ENCODE results near the gene RAB4A. TPM values are rescaled to one million over a fixed set of nuclear protein-coding genes. Genes with fewer than 3 reads are reported as not detected.
A peak's percentile ranks its signal among the peaks of the same experiment; 100 is the strongest.

The RAB4A gene
- total and polyA plus RNA-seq, 9 of the 15 experiments (the other 6 are each of a cell fraction or from before 2014, with no cell fraction given), result 8.3 to 61.0 (median 26.7) TPM

GRCh38 chr1:229280037-229280828 lies 9.3 kb downstream of the RAB4A start (continued):
- TF ChIP-seq, protein P1, sequence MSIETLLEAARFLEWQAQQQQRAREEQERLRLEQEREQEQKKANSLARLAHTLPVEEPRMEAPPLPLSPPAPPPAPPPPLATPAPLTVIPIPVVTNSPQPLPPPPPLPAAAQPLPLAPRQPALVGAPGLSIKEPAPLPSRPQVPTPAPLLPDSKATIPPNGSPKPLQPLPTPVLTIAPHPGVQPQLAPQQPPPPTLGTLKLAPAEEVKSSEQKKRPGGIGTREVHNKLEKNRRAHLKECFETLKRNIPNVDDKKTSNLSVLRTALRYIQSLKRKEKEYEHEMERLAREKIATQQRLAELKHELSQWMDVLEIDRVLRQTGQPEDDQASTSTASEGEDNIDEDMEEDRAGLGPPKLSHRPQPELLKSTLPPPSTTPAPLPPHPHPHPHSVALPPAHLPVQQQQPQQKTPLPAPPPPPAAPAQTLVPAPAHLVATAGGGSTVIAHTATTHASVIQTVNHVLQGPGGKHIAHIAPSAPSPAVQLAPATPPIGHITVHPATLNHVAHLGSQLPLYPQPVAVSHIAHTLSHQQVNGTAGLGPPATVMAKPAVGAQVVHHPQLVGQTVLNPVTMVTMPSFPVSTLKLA (conservative IDR thresholded peaks at IDR 0.05), result peak in 1 of 2 experiments; percentile 31; a peak in 3 of 4 replicates
- TF ChIP-seq, protein P2, sequence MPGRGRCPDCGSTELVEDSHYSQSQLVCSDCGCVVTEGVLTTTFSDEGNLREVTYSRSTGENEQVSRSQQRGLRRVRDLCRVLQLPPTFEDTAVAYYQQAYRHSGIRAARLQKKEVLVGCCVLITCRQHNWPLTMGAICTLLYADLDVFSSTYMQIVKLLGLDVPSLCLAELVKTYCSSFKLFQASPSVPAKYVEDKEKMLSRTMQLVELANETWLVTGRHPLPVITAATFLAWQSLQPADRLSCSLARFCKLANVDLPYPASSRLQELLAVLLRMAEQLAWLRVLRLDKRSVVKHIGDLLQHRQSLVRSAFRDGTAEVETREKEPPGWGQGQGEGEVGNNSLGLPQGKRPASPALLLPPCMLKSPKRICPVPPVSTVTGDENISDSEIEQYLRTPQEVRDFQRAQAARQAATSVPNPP (IDR thresholded peaks at IDR 0.05; ENCODE audit: borderline replicate concordance, insufficient read depth, insufficient read length), result no peak
- TF ChIP-seq, protein P3, sequence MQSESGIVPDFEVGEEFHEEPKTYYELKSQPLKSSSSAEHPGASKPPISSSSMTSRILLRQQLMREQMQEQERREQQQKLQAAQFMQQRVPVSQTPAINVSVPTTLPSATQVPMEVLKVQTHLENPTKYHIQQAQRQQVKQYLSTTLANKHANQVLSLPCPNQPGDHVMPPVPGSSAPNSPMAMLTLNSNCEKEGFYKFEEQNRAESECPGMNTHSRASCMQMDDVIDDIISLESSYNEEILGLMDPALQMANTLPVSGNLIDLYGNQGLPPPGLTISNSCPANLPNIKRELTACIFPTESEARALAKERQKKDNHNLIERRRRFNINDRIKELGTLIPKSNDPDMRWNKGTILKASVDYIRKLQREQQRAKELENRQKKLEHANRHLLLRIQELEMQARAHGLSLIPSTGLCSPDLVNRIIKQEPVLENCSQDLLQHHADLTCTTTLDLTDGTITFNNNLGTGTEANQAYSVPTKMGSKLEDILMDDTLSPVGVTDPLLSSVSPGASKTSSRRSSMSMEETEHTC (IDR thresholded peaks at IDR 0.05), result no peak
- TF ChIP-seq, protein P4, sequence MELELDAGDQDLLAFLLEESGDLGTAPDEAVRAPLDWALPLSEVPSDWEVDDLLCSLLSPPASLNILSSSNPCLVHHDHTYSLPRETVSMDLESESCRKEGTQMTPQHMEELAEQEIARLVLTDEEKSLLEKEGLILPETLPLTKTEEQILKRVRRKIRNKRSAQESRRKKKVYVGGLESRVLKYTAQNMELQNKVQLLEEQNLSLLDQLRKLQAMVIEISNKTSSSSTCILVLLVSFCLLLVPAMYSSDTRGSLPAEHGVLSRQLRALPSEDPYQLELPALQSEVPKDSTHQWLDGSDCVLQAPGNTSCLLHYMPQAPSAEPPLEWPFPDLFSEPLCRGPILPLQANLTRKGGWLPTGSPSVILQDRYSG (tag; conservative IDR thresholded peaks at IDR 0.05; ENCODE audit: low read depth), result no peak
- TF ChIP-seq PPARD (CRISPR knock-in tag; IDR thresholded peaks at IDR 0.05), result no peak
- no peak for TF ChIP-seq SMAD1 (IDR thresholded peaks at IDR 0.05; ENCODE audit: low read depth, low read length, partially characterized antibody)
- no peak for TF ChIP-seq ZSCAN32 (CRISPR knock-in tag; IDR thresholded peaks at IDR 0.05)
- no peak for TF ChIP-seq FIP1L1 (IDR thresholded peaks at IDR 0.05; ENCODE audit: low read depth, low read length, poor library complexity, severe bottlenecking)
- no peak for TF ChIP-seq KAT7 (CRISPR knock-in tag; IDR thresholded peaks at IDR 0.05; ENCODE audit: borderline replicate concordance)
- TF ChIP-seq, protein P5, sequence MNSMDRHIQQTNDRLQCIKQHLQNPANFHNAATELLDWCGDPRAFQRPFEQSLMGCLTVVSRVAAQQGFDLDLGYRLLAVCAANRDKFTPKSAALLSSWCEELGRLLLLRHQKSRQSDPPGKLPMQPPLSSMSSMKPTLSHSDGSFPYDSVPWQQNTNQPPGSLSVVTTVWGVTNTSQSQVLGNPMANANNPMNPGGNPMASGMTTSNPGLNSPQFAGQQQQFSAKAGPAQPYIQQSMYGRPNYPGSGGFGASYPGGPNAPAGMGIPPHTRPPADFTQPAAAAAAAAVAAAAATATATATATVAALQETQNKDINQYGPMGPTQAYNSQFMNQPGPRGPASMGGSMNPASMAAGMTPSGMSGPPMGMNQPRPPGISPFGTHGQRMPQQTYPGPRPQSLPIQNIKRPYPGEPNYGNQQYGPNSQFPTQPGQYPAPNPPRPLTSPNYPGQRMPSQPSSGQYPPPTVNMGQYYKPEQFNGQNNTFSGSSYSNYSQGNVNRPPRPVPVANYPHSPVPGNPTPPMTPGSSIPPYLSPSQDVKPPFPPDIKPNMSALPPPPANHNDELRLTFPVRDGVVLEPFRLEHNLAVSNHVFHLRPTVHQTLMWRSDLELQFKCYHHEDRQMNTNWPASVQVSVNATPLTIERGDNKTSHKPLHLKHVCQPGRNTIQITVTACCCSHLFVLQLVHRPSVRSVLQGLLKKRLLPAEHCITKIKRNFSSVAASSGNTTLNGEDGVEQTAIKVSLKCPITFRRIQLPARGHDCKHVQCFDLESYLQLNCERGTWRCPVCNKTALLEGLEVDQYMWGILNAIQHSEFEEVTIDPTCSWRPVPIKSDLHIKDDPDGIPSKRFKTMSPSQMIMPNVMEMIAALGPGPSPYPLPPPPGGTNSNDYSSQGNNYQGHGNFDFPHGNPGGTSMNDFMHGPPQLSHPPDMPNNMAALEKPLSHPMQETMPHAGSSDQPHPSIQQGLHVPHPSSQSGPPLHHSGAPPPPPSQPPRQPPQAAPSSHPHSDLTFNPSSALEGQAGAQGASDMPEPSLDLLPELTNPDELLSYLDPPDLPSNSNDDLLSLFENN (IDR thresholded peaks at IDR 0.05; ENCODE audit: low read depth in 2 of 2, low read length in 2 of 2), result no peak
- TF ChIP-seq, protein P6, sequence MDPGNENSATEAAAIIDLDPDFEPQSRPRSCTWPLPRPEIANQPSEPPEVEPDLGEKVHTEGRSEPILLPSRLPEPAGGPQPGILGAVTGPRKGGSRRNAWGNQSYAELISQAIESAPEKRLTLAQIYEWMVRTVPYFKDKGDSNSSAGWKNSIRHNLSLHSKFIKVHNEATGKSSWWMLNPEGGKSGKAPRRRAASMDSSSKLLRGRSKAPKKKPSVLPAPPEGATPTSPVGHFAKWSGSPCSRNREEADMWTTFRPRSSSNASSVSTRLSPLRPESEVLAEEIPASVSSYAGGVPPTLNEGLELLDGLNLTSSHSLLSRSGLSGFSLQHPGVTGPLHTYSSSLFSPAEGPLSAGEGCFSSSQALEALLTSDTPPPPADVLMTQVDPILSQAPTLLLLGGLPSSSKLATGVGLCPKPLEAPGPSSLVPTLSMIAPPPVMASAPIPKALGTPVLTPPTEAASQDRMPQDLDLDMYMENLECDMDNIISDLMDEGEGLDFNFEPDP (CRISPR knock-in tag; IDR thresholded peaks at IDR 0.05), result no peak
- TF ChIP-seq ZFP30 (CRISPR knock-in tag; IDR thresholded peaks at IDR 0.05; ENCODE audit: borderline replicate concordance), result no peak
- peak; percentile 80 for TF ChIP-seq ARID1B (IDR thresholded peaks at IDR 0.05)
- TF ChIP-seq, protein P7, sequence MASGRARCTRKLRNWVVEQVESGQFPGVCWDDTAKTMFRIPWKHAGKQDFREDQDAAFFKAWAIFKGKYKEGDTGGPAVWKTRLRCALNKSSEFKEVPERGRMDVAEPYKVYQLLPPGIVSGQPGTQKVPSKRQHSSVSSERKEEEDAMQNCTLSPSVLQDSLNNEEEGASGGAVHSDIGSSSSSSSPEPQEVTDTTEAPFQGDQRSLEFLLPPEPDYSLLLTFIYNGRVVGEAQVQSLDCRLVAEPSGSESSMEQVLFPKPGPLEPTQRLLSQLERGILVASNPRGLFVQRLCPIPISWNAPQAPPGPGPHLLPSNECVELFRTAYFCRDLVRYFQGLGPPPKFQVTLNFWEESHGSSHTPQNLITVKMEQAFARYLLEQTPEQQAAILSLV (tag; IDR thresholded peaks at IDR 0.05), result no peak
